Measurements from ENCODE around the gene NRK. TPM values are rescaled to one million over a fixed set of nuclear protein-coding genes. Genes with fewer than 3 reads are reported as not detected.

The NRK gene, protein sequence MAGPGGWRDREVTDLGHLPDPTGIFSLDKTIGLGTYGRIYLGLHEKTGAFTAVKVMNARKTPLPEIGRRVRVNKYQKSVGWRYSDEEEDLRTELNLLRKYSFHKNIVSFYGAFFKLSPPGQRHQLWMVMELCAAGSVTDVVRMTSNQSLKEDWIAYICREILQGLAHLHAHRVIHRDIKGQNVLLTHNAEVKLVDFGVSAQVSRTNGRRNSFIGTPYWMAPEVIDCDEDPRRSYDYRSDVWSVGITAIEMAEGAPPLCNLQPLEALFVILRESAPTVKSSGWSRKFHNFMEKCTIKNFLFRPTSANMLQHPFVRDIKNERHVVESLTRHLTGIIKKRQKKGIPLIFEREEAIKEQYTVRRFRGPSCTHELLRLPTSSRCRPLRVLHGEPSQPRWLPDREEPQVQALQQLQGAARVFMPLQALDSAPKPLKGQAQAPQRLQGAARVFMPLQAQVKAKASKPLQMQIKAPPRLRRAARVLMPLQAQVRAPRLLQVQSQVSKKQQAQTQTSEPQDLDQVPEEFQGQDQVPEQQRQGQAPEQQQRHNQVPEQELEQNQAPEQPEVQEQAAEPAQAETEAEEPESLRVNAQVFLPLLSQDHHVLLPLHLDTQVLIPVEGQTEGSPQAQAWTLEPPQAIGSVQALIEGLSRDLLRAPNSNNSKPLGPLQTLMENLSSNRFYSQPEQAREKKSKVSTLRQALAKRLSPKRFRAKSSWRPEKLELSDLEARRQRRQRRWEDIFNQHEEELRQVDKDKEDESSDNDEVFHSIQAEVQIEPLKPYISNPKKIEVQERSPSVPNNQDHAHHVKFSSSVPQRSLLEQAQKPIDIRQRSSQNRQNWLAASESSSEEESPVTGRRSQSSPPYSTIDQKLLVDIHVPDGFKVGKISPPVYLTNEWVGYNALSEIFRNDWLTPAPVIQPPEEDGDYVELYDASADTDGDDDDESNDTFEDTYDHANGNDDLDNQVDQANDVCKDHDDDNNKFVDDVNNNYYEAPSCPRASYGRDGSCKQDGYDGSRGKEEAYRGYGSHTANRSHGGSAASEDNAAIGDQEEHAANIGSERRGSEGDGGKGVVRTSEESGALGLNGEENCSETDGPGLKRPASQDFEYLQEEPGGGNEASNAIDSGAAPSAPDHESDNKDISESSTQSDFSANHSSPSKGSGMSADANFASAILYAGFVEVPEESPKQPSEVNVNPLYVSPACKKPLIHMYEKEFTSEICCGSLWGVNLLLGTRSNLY (N-terminal part only)
- total RNA-seq, result 39.6 TPM

DNA sequence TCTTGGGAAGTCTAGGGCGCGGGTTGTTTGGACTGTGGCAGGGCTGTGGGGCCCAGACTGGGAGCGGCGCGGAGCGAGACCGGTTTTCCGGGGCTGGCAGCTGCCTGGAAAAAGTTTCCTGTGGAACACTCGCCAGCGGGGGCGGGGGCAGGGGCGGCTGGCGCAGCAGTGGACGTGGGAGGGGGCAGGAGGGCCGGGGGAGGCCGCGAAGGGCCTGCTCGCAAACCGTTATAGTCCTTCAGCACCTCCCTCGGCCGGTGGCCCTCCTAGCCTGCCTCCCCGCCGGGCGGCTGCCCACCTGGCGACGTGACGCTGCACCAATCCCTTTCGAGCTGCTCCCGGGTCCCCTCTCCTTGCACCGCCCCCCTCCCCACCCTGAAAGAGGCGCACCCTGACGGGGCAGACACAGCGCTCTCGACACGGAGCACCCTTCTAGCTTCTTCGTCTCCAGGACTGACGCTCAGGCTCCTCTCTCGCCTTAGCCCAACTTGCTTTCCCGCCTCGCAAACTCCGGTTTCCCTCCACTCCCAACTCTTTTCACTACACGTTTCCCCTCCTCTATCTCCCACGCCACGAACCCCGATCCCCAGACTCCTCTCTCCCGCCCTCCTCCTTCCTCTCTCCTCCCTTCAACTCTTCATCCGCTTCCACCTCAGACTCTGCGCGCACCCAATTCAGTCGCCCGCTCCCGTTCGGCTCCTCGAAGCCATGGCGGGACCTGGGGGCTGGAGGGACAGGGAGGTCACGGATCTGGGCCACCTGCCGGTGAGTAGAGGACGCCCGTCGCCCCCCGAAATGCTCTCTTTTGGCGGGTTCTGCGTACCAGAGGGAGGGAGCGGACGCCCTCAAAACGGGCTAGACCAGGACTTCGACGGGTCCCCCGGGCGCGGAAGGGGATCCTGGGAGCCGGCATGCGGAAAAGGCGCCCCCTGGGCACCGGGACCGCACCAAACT lies at the start of gene NRK:
NRK (plus strand) TSS at position 402 of the 954 bp plus-strand sequence; CDS start at position 709, 307 bp downstream.

Other genes starting within 250 kb of the NRK start
- not detected for gene SERPINA7, start 216.2 kb downstream of the NRK start, total RNA-seq